Neural cell (in vitro differentiated cells): ENCODE results near the gene ELMO1.

ENCODE experiments used
- CTCF ChIP-seq: fragments of 450-650 bp; IDR thresholded peaks from 2 replicates; pipeline ENCODE4 v1.5.1; 2014; ENCODE audit warnings: antibody characterized with exemption, mild to moderate bottlenecking, moderate library complexity; ENCODE audit not compliant: poor library complexity, severe bottlenecking
- EP300 ChIP-seq: fragments of 450-650 bp; conservative IDR thresholded peaks from 2 replicates; pipeline ENCODE4 v1.6.1; 2014; ENCODE audit warnings: antibody characterized with exemption, mild to moderate bottlenecking, moderate library complexity; ENCODE audit not compliant: poor library complexity, severe bottlenecking
- MXI1 ChIP-seq: fragments of 450-650 bp; conservative IDR thresholded peaks from 2 replicates; pipeline ENCODE4 v1.6.1; 2014; ENCODE audit warnings: antibody characterized with exemption, mild to moderate bottlenecking; ENCODE audit not compliant: poor library complexity, severe bottlenecking
- POLR2AphosphoS5 ChIP-seq: IDR thresholded peaks from 2 replicates; pipeline ENCODE4 v1.6.1; 2012
- REST ChIP-seq: IDR thresholded peaks from 2 replicates; pipeline ENCODE4 v1.6.1; 2012; ENCODE audit warnings: borderline replicate concordance
- SMC3 ChIP-seq: fragments of 450-650 bp; conservative IDR thresholded peaks from 2 replicates; pipeline ENCODE4 v1.6.1; 2014; ENCODE audit warnings: antibody characterized with exemption, mild to moderate bottlenecking, moderate library complexity; ENCODE audit not compliant: poor library complexity

DNA sequence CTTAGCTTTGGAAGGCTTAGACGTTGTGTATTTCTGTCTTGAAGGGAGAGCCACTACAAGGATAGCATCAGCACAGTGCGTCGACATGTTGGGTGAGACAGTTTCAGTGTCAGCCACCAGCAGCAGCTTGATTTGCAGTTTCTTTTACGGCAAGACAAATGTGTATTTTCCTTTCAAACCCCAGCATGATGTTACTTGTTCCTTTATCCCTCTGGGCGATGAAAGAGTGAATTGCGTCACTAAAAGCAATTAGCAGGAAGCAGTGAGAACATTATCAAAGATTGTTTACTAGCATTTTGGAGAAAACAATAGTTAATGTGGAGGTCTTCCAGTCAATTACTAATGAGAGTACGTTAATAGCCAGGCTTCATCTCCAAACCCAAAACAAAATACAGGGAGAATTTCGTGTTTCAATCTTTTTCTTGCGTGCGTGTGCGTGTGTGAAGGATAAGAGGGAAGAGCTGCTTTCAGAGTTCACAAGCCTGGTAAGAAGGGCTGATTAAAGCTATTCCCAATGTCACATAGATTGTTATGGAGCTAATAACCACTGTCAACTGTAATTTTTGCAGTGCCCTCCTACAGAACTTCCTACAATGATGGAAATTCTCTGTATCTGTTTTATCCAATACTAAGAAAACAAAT lies 567.3 kb downstream of the ELMO1 start:
- TF ChIP-seq REST (no peak), SMC3 (no peak), EP300 (no peak), CTCF (no peak), POLR2AphosphoS5 (peak; percentile 39), MXI1 (no peak)
